Endometrial microvascular endothelial cells (primary cell): ENCODE measurements around the gene ZFYVE28. TPM values are rescaled to one million over a fixed set of nuclear protein-coding genes. Genes with fewer than 3 reads are reported as not detected.

Experiments
- in situ Hi-C: cut with HindIII; loops from 2 replicates; pipeline ENCODE4 v1.10.0; 2017; ENCODE audit warnings: low sequenced_read_pairs, low pct_unique_long_range_greater_than_20kb; ENCODE audit errors: inconsistent ontology term
- total RNA-seq: library from RNA; depleted of rRNA; stranded (reverse); fragments of >200 nt; gene quantifications from one replicate; pipeline ENCODE4 v1.2.3, GENCODE V29; 2015; ENCODE audit errors: inconsistent ontology term

The ZFYVE28 gene
- total RNA-seq, 1 donor from 2014 or later = 12.3 TPM

- in situ Hi-C loops = no loop called here
Observed at GRCh38 chr4:2302387-2303119, 115.9 kb downstream of the ZFYVE28 start.

GRCh38 chr4:2301806-2302205 lies 116.6 kb downstream of the ZFYVE28 start:
- in situ Hi-C loops = no loop called here

DNA sequence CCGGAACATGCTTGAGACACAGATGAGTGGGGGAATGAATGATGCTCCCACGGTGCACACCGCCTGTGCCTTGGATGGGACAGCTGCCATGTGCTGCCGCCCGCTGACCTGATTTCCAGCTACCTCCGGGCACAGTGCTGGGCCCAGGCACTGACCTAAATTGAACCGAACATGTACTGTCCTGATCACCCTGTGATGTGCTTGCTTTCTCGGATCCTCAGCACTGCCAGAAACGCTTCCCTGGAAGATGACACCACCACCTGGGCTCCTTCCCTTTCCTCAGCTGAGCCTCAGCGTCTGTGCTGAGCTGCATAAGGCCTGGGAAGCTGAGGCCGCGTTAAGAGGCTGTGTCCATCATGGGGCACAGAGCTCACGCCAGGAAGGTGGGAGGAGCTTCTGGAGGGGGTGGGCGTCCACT lies 117.2 kb downstream of the ZFYVE28 start:
- in situ Hi-C loops = no loop called here

GRCh38 chr4:2300431-2301224 lies 117.8 kb downstream of the ZFYVE28 start:
- in situ Hi-C loops = no loop called here

- in situ Hi-C loops = no loop called here
Observed at GRCh38 chr4:2299794-2300193, 118.7 kb downstream of the ZFYVE28 start.

DNA sequence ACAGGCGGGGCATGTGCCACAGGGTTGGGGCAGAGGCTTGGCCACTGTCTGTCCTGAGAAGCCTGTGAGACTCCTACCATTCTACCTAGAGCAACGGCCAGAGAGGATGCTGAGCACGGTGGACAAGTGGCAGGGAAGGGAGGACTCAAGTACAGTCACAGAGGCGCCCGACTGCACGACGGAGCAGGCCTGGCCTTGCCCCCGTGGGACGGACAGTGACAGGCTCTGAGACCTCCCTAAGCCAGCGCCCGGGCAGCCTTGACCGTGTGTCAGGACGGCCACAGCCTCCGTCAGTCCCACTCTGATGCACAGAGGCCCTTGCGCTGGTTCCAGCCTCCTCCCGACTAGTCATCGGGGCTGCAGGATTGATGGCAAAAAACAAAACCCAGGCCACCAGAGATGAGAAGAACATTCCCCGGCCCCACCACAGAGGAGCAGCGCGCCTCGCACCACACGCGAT lies 119.9 kb downstream of the ZFYVE28 start:
- in situ Hi-C loops = no loop called here

- in situ Hi-C loops = no loop called here
Observed at GRCh38 chr4:2297606-2298531, 120.6 kb downstream of the ZFYVE28 start.

- in situ Hi-C loops = no loop called here
Observed at GRCh38 chr4:2296631-2297601, 121.5 kb downstream of the ZFYVE28 start.

DNA sequence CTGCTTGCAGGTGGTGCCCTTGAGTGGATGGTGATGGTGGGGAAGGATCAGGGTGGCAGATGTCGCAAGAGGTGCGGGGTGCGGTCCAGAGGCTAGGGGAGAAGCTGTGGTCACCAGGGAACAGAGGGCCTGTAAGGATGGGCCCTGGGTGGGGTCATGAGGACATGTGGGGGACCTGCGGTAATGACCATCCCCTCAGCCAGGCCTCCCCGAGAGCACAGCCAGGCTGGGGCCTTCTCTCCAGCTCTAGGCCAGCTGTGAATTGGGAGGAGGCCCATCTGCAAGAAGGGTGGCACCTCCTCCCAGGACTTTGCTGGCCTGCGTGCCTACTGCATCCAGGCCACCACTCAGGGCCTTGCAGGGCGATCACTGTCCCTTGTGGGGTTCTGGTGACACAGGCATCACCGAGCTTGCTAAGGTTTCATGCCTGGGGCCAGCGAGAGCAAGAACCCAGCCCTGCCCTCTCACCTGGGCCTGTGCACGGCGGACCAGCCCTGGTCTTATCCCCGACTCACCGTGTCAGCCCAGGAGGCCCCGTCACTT lies 122.5 kb downstream of the ZFYVE28 start:
- in situ Hi-C loops = no loop called here

DNA sequence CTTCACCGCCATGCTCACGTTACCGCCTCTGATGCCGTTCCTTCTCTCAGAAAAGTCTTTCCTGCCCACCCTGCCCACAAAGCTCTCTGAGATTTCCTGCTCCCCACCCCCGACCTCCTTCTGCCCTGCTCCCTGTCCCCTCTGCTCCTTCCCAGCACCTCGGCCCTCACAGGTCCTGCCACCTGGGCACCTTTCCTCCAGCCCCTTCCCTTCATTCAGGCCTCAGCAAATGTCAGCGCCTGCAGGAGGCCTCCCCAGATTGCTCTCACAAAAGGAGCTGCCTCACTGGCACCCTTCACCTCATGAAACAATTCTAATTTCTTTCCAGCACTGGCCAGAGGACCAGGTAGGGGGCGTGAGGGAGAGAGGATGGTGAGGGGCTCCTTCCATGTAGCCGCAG lies 122.9 kb downstream of the ZFYVE28 start:
- in situ Hi-C loops = no loop called here

DNA sequence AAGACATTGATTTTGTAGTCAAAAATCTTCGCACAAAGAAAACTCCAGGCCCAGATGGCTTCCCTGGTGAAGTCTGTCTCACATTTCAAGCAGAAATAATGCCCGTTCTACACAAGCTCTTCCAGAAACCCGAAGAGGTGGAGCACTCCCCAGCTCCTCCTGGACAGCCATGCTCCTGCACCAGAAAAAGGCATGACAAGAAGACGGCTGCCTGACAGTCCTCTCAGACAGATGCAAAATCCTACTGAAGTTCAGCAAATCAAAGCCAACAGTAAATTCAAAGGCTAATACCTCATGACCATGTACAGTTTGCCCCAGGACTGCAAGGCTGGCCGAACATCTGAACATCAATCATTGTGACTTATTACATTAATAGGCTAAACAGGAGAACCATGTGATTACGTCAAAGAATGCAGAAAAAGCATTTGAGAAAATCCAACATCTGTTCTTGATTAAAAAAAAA lies 125.8 kb downstream of the ZFYVE28 start:
- in situ Hi-C loops = no loop called here

DNA sequence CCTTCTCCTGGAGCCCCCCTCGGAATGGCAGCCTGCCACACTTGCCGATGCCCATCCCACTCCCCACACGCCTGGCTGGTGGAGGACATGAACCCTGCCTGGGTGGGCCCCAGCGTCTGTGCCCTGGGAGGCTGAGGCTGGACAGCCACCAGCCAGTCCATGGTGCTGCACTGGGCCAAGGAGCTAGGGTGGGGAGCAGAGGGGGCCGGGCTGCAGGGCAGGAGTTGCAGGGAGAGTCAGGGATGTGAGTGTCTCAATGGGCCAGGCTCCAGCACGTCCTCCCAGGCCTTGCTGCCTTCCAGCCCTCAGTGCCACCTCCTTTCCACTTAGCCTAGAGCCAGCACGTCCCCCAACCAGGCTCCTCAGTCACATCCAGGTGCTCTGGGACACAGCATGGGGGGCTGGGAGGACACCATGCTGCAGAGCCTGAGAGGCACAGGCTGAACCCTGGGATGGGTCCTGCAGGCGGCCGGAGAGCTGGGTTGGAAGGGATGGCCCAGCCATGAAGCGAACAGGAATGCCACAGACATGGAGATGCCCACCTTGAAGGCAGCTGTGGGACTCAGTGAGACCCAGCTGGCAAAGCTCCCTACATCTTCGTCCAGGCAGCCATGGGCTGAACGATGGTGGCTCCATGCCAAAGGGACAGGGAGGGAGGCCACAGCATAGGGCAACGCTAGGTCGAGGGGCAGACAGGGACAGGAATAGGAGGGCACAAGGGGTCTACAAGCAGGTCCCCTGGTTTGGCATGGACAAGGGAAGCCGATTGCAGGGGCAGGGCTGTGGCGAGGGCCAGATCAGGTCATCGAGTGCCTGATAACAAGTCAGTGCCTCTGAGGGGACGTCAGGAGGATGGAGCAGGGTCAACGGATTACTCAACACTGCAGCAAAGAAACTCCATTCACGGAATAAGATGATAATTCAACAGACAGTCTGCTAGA lies 126.5 kb downstream of the ZFYVE28 start:
- in situ Hi-C loops = no loop called here

GRCh38 chr4:2290974-2291704 lies 127.3 kb downstream of the ZFYVE28 start:
- in situ Hi-C loops = no loop called here

DNA sequence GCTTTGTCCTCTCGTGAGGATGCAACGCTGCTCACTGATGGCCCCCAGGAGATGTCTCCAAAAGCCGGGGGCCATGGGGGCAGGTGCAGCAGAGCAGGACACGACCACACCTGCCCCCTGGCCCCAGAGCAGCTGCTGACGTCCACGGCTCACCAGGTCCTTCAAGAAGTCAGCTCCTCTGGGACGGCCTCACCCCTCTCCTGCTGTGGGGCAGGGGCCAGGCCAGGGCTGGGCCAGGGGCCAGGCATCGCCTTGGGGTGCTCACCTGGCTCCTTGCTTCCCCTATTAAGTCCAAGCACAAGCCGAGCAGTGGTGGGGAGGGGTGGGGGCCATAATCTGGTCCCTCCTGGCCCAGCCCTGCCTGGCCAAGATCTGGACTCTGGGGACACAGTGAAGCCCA lies 128.0 kb downstream of the ZFYVE28 start:
- in situ Hi-C loops = no loop called here

DNA sequence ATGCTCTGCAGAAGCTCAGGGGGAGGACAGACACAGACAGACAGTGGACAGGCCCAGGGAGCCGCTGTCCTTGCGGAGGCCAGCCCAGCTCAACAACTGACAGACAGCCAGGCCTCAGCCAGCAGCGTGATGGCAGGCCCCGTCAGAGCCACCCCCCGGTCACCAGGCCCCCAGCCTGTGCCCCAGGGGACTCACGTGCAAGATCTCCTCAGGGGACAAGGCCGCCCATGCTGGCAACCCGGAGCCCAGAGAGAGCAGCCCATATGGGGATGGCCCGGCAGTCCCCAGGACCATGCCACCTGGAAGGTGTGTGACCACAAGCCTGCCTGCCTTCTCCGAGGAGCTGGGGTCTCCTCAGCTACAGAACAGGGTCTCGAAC lies 128.5 kb downstream of the ZFYVE28 start:
- in situ Hi-C loops = no loop called here

- in situ Hi-C loops = no loop called here
Observed at GRCh38 chr4:2289311-2289954, 129.0 kb downstream of the ZFYVE28 start.
